GM10266 (cell line): ENCODE measurements around the gene MORN2.
"Not testable (repeated sequence)": the region's sequence is repeated elsewhere in the genome, so short reads cannot be mapped to it uniquely, and the experiment has no call there.

Source experiments
- DNase-seq: peaks from one replicate; pipeline ENCODE4 v3.0.0; 2012; ENCODE audit errors: extremely low spot score
- CTCF ChIP-seq: IDR thresholded peaks from 2 replicates; pipeline ENCODE4 v1.5.1; 2012; ENCODE audit warnings: mild to moderate bottlenecking, low read depth; ENCODE audit not compliant: control insufficient read depth, insufficient read depth; ENCODE audit errors: missing control alignments

MORN2 gene

DNA sequence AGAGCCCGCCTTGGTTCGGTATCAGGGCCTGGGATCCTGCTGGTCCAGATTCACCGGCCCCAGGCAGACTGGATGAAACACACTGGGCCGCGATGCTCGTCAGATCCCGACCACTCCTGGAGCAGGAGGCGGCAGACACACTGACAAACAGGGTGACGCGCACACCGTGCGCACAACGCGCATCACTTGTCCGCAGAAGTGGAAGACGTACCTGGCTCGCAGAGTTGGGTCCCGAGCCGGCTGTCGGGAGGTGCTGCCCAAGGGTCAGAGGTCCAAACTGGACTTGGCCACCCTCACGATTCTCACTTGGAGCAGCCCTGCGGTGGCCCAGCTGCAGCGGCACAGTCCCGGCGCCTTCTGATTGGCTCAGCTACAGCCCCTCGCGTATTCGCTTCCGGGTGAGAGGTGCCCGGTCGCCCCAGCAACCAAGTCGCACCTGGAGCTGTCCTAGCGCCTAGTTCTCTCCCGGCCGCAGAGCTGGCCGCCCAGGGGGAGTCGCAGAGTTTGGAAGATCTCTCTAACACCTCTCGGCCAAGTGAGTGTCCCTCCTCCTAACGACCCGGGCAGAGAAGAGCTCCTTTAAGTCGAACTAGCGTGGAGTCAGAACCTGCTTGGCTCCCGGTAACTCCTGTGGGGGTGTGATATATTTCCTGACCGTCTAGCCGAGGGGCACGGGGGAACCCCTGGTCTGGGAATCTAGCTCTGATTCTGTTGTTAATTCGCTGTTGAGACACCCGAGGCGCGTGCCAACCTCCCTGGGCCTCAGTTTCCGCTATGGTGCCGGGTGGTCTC is at the start of gene MORN2, which contains the start of gene DHX57:
TSS of gene MORN2 (plus strand) at position 401 of the 792 bp plus-strand sequence.
TSS of gene DHX57 (minus strand) at position 359 of the 792 bp plus-strand sequence. CDS start 7,529 bp downstream, outside the sequence.
- no peak for TF ChIP-seq CTCF
- peak; percentile 87 for DNase-seq

DNA sequence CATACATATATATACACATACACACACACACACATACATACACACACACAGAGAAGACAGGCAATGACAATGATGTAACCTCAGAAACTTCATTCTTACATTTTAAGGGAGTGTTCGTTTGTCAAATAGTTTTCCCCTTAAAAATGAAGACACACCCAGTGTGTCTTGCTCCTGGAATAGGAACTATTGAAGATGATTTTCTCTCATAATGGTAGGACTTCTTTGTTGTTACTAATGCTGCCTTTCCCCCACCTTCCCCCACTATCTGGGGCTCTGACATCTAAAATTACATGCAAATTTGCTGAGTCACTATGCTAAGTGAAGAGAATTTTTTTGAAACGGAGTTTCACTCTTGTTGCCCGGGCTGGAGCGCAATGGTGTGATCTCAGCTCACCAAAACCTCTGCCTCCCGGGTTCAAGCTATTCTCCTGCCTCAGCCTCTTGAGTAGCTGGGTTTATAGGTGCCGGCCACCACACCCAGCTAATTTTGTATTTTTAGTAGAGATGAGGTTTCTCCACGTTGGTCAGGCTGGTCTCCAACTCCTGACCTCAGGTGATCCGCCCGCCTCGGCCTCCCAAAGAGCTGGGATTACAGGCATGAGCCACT is 48.1 kb upstream of the MORN2 start:
- not testable (repeated sequence) for DNase-seq

DNA sequence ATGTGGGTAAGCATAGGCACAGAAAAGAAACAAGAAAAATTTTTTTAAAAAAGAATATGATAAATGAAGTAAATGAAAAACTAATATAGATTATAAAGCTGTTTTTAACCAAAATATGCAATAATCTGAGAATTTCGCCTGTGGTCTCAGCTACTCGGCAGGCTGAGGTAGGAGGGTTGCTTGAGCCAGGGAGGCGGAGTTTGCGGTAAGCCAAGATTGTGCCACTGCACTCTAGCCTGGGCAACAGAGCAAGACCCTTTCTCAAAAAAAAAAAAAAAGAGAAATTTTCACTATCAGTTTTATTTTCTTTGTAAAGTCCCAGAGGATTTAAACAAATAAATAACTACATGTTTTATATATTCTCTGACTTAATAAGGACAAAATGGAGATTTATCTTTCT is 47.3 kb upstream of the MORN2 start:
- no peak for TF ChIP-seq CTCF
- no peak for DNase-seq

DNA sequence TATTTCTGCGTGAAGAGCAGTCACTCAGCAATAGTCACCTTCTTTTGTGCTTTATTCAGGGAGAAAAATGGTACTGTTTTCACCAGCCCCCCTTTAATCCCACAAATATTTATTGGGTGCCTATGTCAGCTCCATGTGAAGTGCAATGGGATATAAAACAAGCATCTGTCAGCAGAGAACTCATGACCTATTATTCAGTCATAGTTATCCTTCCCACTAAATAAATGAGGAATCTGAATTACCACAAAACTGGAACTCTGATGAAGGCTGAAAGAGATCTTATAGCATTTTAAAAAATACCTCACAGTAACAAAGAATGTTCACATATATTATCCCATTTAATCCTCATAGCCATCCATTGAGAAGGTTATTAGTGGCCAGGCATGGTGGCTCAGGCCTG is 45.8 kb upstream of the MORN2 start:
- DNase-seq: no peak
- TF ChIP-seq CTCF: no peak

GRCh38 chr2:38830526-38831159 is 45.1 kb upstream of the MORN2 start:
- no peak for TF ChIP-seq CTCF
- DNase-seq: no peak

- DNase-seq: no peak
- TF ChIP-seq CTCF: peak; percentile 29
Measured at GRCh38 chr2:38835015-38835601, 40.7 kb upstream of the MORN2 start.

- peak; percentile 34 for DNase-seq
- TF ChIP-seq CTCF: no peak
Measured at GRCh38 chr2:38835990-38836389, 39.8 kb upstream of the MORN2 start.
